K562 (cell line): ENCODE measurements around the gene DAPK1. TPM values are rescaled to one million over a fixed set of nuclear protein-coding genes. Genes with fewer than 3 reads are reported as not detected.
A peak's percentile ranks its signal among the peaks of the same experiment; 100 is the strongest.

ENCODE experiments used
- ATAC-seq: fragments of 200-7000 bp; cut with Tn5 transposase; 3 replicates; pipeline ENCODE4 v1.9.1; 2020; ENCODE audit warnings: moderate library complexity
- BruUV-seq: library from RNA; stranded (reverse); fragments of 400-500 nt; replicated peaks from 2 replicates; lab custom pipeline; 2021; lab: Mats Ljungman, UMichigan
- CTCF ChIA-PET: fragments of 300-600 bp; formaldehyde crosslinking; extraction: SDS; loops from one replicate; lab custom pipeline; 2021; ENCODE audit warnings: low intra/inter-chr PET ratio; lab: Yijun Ruan, JAX
- POLR2A ChIA-PET: fragments of 300-600, 350-650 bp; sonication (Branson Sonifier 250); formaldehyde crosslinking; extraction: SDS; loops from one replicate; lab custom pipeline; 2021; ENCODE audit warnings: antibody characterized with exemption, inconsistent platforms; lab: Yijun Ruan, JAX
- DNase-seq, 4 experiments: peaks; one replicate each; pipeline versions ENCODE4 v3.0.0 to v3.0.0-alpha.2; 2011 to 2018; ENCODE audit warnings: low spot score in 3 of 4, mixed read lengths in 3 of 4; ENCODE audit errors: extremely low read depth in 1 of 4
- FAIRE-seq: peaks from 2 replicates; lab custom pipeline; 2011; peaks lifted over from hg19 to GRCh38; lab: Jason Lieb, UNC
- H2AFZ ChIP-seq: 2 replicates; pipeline ENCODE4 v1.6.0; 2011; ENCODE audit warnings: low read depth, low read length, control low read depth, inconsistent platforms
- H3K27ac ChIP-seq: fragments of 200-600 bp; 3 replicates; pipeline ENCODE4 v1.8.0; 2011; ENCODE audit warnings: low read depth, mild to moderate bottlenecking, control low read depth, inconsistent platforms, low read length, moderate library complexity, mixed read lengths; ENCODE audit errors: extremely low read depth
- H3K27me3 ChIP-seq, 2 experiments: fragments of 300-600 bp in 1 of 2; 2 replicates in 1 of 2; 3 replicates in 1 of 2; pipeline versions ENCODE4 v1.6.0 to v1.8.0; 2011; ENCODE audit warnings: inconsistent platforms in 2 of 2, low read length in 2 of 2, mild to moderate bottlenecking in 1 of 2, mixed read lengths in 1 of 2, moderate library complexity in 1 of 2; ENCODE audit not compliant: control insufficient read depth in 2 of 2, insufficient read depth in 2 of 2
- H3K36me3 ChIP-seq: fragments of 300-600 bp; 3 replicates; pipeline ENCODE4 v1.8.0; 2011; ENCODE audit warnings: mild to moderate bottlenecking, low read length, inconsistent platforms; ENCODE audit not compliant: control insufficient read depth, insufficient read depth
- H3K4me1 ChIP-seq, 2 experiments: fragments of 200-600 bp in 1 of 2; replicated peaks in 1 of 2; 2 replicates in 1 of 2; 3 replicates in 1 of 2; pipeline versions ENCODE4 v1.5.1 to v1.8.0; 2011; ENCODE audit warnings: inconsistent platforms in 2 of 2, low read length in 2 of 2, mild to moderate bottlenecking in 1 of 2, mixed read lengths in 1 of 2, moderate library complexity in 1 of 2; ENCODE audit not compliant: control insufficient read depth in 2 of 2, insufficient read depth in 2 of 2
- H3K4me2 ChIP-seq: 2 replicates; pipeline ENCODE4 v1.6.1; 2011; ENCODE audit warnings: low read length, control low read depth, inconsistent platforms, mixed read lengths; ENCODE audit not compliant: insufficient read depth
- H3K4me3 ChIP-seq: fragments of 200-600 bp; sonication (generic), shearing (Covaris generic); 2 replicates; pipeline ENCODE4 v1.5.1; 2016; ENCODE audit warnings: control low read depth, inconsistent platforms
- H3K79me2 ChIP-seq: fragments of 200-600 bp; 3 replicates; pipeline ENCODE4 v1.8.0; 2011; ENCODE audit warnings: low read length, inconsistent platforms; ENCODE audit not compliant: control insufficient read depth, insufficient read depth
- H3K9ac ChIP-seq, 2 experiments: 2 replicates each; pipeline versions ENCODE4 v1.6.0 to v1.6.1; 2011; ENCODE audit warnings: low read depth in 2 of 2, low read length in 2 of 2, control low read depth in 1 of 2, inconsistent platforms in 1 of 2, mild to moderate bottlenecking in 1 of 2, mixed read lengths in 1 of 2; ENCODE audit not compliant: insufficient read depth in 1 of 2
- H3K9me1 ChIP-seq: one replicate; pipeline ENCODE4 v1.6.0; 2011; ENCODE audit warnings: inconsistent platforms, mild to moderate bottlenecking, low read length, moderate library complexity; ENCODE audit not compliant: control insufficient read depth, insufficient read depth
- H3K9me3 ChIP-seq: replicated peaks from 2 replicates; pipeline ENCODE4 v1.5.1; 2011; ENCODE audit warnings: low read depth, low read length, inconsistent platforms; ENCODE audit not compliant: control insufficient read depth, insufficient read depth
- H4K20me1 ChIP-seq: replicated peaks from 2 replicates; pipeline ENCODE4 v1.6.1; 2011; ENCODE audit warnings: low read length, inconsistent platforms, mixed read lengths; ENCODE audit not compliant: control insufficient read depth, insufficient read depth
- FIP1L1 ChIP-seq: fragments of 200-400 bp; formaldehyde crosslinking; IDR thresholded peaks from 2 replicates; pipeline ENCODE4 v1.6.1; 2018; ENCODE audit warnings: mild to moderate bottlenecking, low read depth, low read length; ENCODE audit not compliant: poor library complexity, severe bottlenecking
- HDAC2 ChIP-seq: fragments of 450-650 bp; IDR thresholded peaks from 2 replicates; pipeline ENCODE4 v1.6.1; 2016; ENCODE audit warnings: mild to moderate bottlenecking
- HDAC8 ChIP-seq: fragments of 450-650 bp; IDR thresholded peaks from 2 replicates; pipeline ENCODE4 v1.6.1; 2016; ENCODE audit warnings: mild to moderate bottlenecking, missing genetic modification characterization, moderate library complexity, missing compliant biosample characterization
- HEY1 ChIP-seq: fragments of 250-450 bp; sonication (Bioruptor Pico); IDR thresholded peaks from 2 replicates; pipeline ENCODE4 v1.5.0; 2020; ENCODE audit warnings: mild to moderate bottlenecking, moderate library complexity, borderline replicate concordance
- KDM1A ChIP-seq, 2 experiments: fragments of 450-650 bp; IDR thresholded peaks; 2 replicates each; pipeline ENCODE4 v1.6.1; 2016; ENCODE audit warnings: mild to moderate bottlenecking in 2 of 2
- MAZ ChIP-seq, 2 experiments: fragments of 450-650 bp in 1 of 2; sonication (generic) in 1 of 2; formaldehyde crosslinking; IDR thresholded peaks in 1 of 2; conservative IDR thresholded peaks in 1 of 2; 2 replicates each; pipeline versions ENCODE4 v1.4.0 to v1.5.0; 2020; ENCODE audit warnings: mild to moderate bottlenecking in 1 of 2, missing genetic modification reagents in 1 of 2
- PHF21A ChIP-seq: fragments of 450-650 bp; IDR thresholded peaks from 2 replicates; pipeline ENCODE4 v1.6.1; 2017; ENCODE audit warnings: low read depth, borderline replicate concordance
- SAFB2 ChIP-seq: fragments of 200-400 bp; formaldehyde crosslinking; IDR thresholded peaks from 2 replicates; pipeline ENCODE4 v1.6.1; 2018; ENCODE audit warnings: borderline replicate concordance, low read length, low read depth, moderate library complexity; ENCODE audit not compliant: severe bottlenecking
- THRAP3 ChIP-seq: fragments of 450-650 bp; IDR thresholded peaks from 2 replicates; pipeline ENCODE4 v1.6.1; 2016; ENCODE audit warnings: mild to moderate bottlenecking, inconsistent platforms, borderline replicate concordance
- ZBTB7A ChIP-seq: IDR thresholded peaks from 2 replicates; pipeline ENCODE4 v1.6.1; 2011; ENCODE audit warnings: low read depth, mild to moderate bottlenecking, low read length, moderate library complexity, borderline replicate concordance; ENCODE audit not compliant: control insufficient read depth
- WGBS: fragments of 100-300 bp; shearing (Covaris generic); methylation state at CpG from one replicate; pipeline ENCODE4 v1.1.6; 2016; ENCODE audit warnings: low coverage, mixed read lengths; ENCODE audit not compliant: insufficient coverage; ENCODE audit errors: missing lambda C conversion rate; 5-methylcytosine and 5-hydroxymethylcytosine counted together
- in situ Hi-C: fragments of 300-500 bp; cut with MboI; formaldehyde crosslinking; loops from 4 replicates; pipeline ENCODE4 v1.15.0; 2018; ENCODE audit warnings: inconsistent platforms, mixed read lengths
- intact Hi-C: fragments of 100-400 bp; cut with micrococcal nuclease; formaldehyde crosslinking; loops from 2 replicates; pipeline ENCODE4 v1.14.2; 2022
- polyA plus RNA-seq, 8 experiments: library from polyadenylated mRNA; depleted of rRNA in 4 of 8; stranded (reverse) in 5 of 8; unstranded in 3 of 8; fragments of >200 nt; fragmentation: Nextera tagmentation in 2 of 8; fragmentation: Illumina TruSeq in 1 of 8; extraction: Ambion mirVana in 2 of 8; extraction: Trizol in 1 of 8; gene quantifications; 2 replicates each; pipeline versions ENCODE4 v1.2.1 to v1.2.3, GENCODE V29; 2011 to 2014; ENCODE audit warnings: inconsistent platforms in 1 of 8, missing spikeins in 1 of 8
- total RNA-seq, 7 experiments: library from RNA; depleted of rRNA in 6 of 7; stranded (reverse); fragments of >200 nt in 6 of 7; fragmentation: Illumina TruSeq in 2 of 7; extraction: Trizol in 2 of 7; gene quantifications; 2 replicates each; pipeline versions ENCODE4 v1.2.1 to v1.2.3, GENCODE V29; 2011 to 2021; ENCODE audit warnings: low replicate concordance in 1 of 7
- TF ChIP-seq, protein P1 (sequence below): fragments of 250-450 bp; sonication (Bioruptor Pico); IDR thresholded peaks from 2 replicates; pipeline ENCODE4 v1.5.0; 2021

Gene DAPK1
- total and polyA plus RNA-seq, 9 of the 15 experiments (the other 6 are each of a cell fraction or from before 2014, with no cell fraction given), result 1.7 to 26.4 (median 15.8) TPM

DNA sequence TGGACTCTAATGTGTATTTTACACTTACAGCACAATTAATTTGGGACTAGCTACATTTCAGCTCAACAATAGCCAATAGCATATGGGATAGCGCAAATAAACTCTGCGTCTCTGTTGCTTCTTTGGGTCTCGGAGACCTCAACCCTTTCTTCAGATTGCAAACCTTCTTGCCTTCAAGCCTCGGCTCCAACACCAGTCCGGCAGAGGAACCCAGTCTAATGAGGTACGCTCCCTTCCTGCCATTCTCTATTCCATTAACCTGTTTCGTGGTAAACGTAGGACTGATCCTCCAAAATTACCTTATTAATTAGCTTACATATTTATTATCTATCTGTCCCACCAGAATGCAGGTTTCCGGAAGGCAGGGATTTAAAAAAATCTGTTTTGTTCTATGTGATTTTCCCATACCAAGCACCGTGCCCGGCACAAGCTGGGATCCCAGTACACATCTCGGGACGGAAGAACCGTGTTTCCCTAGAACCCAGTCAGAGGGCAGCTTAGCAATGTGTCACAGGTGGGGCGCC is 525 bp upstream of the DAPK1 start:
- ATAC-seq, result no peak
- intact Hi-C loops (loop anchor here (10.0 kb wide), 1 partner anchor 168 kb away; no protein-coding TSS in a partner anchor), in situ Hi-C loops (no loop called here)
- H3K27me3 ChIP-seq, result no peaks in the 10 kb centered on the region
- H3K4me3 ChIP-seq, result peak overlapping the region; percentile 50
- POLR2A ChIA-PET, result interaction anchor here (0.7 to 1.9 kb wide), 5 partner anchors 11 to 40 kb away, joined by 3 to 9 read pairs (median 5); no protein-coding TSS in a partner anchor
- no peak for TF ChIP-seq HEY1 (CRISPR knock-in tag)
- 0 out of 2 replicates have a peak, but pooled peaks have one; percentile 46 for TF ChIP-seq HDAC2
- no peak for TF ChIP-seq HDAC8 (tag)
- no peak for TF ChIP-seq FIP1L1
- peak in 1 of 2 experiments; percentile 57; a peak in 1 of 4 replicates for TF ChIP-seq MAZ (CRISPR knock-in tag; conservative IDR thresholded peaks at IDR 0.05 in 1 of 2, IDR thresholded peaks at IDR 0.05 in 1 of 2)
- no peak for TF ChIP-seq SAFB2
- no peak for TF ChIP-seq THRAP3
- TF ChIP-seq, protein P1, sequence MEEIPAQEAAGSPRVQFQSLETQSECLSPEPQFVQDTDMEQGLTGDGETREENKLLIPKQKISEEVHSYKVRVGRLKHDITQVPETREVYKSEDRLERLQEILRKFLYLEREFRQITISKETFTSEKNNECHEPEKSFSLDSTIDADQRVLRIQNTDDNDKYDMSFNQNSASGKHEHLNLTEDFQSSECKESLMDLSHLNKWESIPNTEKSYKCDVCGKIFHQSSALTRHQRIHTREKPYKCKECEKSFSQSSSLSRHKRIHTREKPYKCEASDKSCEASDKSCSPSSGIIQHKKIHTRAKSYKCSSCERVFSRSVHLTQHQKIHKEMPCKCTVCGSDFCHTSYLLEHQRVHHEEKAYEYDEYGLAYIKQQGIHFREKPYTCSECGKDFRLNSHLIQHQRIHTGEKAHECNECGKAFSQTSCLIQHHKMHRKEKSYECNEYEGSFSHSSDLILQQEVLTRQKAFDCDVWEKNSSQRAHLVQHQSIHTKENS (CRISPR knock-in tag), result no peak
- no peak for TF ChIP-seq ZBTB7A
- TF ChIP-seq KDM1A (IDR thresholded peaks at IDR 0.05), result peak; percentile 83 to 85
- peak; percentile 74; the same call in 1 of the 2 replicates for TF ChIP-seq PHF21A
- peak overlapping the region; percentile 89 for H3K4me2 ChIP-seq
- CTCF ChIA-PET, result no interaction called here
- FAIRE-seq, result no peak
- no TSS peak for BruUV-seq
- H3K4me1 ChIP-seq, result peaks cover 21 to 24% of the 10 kb centered on the region in 2 experiments; a peak in 4 of 5 replicates
- H3K79me2 ChIP-seq, result peaks cover 43% of the 10 kb centered on the region
- WGBS, result 47% methylated on average over 12 of the region's 15 CpGs
- no peak for DNase-seq
- H3K9me1 ChIP-seq, result no peaks in the 10 kb centered on the region
- peak overlapping the region; percentile 80 for H2AFZ ChIP-seq
- H3K27ac ChIP-seq, result no peak overlapping the region
- H4K20me1 ChIP-seq, result no peaks in the 10 kb centered on the region
- H3K36me3 ChIP-seq, result peaks cover 22% of the 10 kb centered on the region; the same call in 1 of the 3 replicates
- peak overlapping the region; percentile 68 to 94; a peak in 3 of 4 replicates for H3K9ac ChIP-seq
- no peaks in the 10 kb centered on the region for H3K9me3 ChIP-seq
